Muscle of leg (tissue), 11 donors: Measurements from ENCODE around the gene TMPRSS13. TPM values are rescaled to one million over a fixed set of nuclear protein-coding genes. Genes with fewer than 3 reads are reported as not detected.
"Not testable (repeated sequence)": the region's sequence is repeated elsewhere in the genome, so short reads cannot be mapped to it uniquely, and the experiment has no call there.

Source experiments
- DNase-seq: peaks from one replicate; pipeline ENCODE4 v3.0.0; 2013
- H3K27ac ChIP-seq: one replicate; pipeline ENCODE4 v1.5.1; 2013; ENCODE audit warnings: mild to moderate bottlenecking, low read length, control low read depth
- H3K27me3 ChIP-seq: one replicate; pipeline ENCODE4 v1.6.1; 2013; ENCODE audit warnings: low read length; ENCODE audit not compliant: control insufficient read depth, insufficient read depth
- H3K36me3 ChIP-seq: one replicate; pipeline ENCODE4 v1.6.1; 2013; ENCODE audit warnings: low read length; ENCODE audit not compliant: control insufficient read depth, insufficient read depth
- H3K4me1 ChIP-seq: one replicate; pipeline ENCODE4 v1.6.1; 2013; ENCODE audit warnings: low read length; ENCODE audit not compliant: control insufficient read depth, insufficient read depth
- H3K4me3 ChIP-seq: one replicate; pipeline ENCODE4 v1.5.1; 2013; ENCODE audit warnings: low read length, control low read depth
- H3K9me3 ChIP-seq: replicated peaks from 2 replicates; pipeline ENCODE4 v1.6.1; 2013; ENCODE audit warnings: low read depth, low read length; ENCODE audit not compliant: control insufficient read depth
- WGBS: methylation state at CpG from one replicate; pipeline ENCODE4 v1.1.5; 2013; ENCODE audit warnings: missing lambda C conversion rate; ENCODE audit not compliant: insufficient coverage; 5-methylcytosine and 5-hydroxymethylcytosine counted together
- polyA plus RNA-seq, 8 donors: library from polyadenylated mRNA; unstranded; fragments of 120-200 nt; gene quantifications; one replicate each; pipeline versions ENCODE4 v1.2.1 to v1.2.3, GENCODE V29; 2013; ENCODE audit warnings: inconsistent platforms in 1 of 8, low replicate concordance in 1 of 8; ENCODE audit not compliant: insufficient read length in 8 of 8, insufficient read depth in 1 of 8
- total RNA-seq: library from RNA; stranded (reverse); fragments of 120-200 nt; gene quantifications from one replicate; pipeline ENCODE4 v1.2.4, GENCODE V29; 2013

TMPRSS13 gene
- total and polyA plus RNA-seq, 9 donors, result 0.05 to 1.1 (median 0.10) TPM

GRCh38 chr11:117950993-117951961 lies 22.1 kb upstream of the TMPRSS13 start:
- DNase-seq, result no peak
- Histone ChIP-seq H3K4me3 (no peak overlapping the region), H3K27me3 (peaks cover 2% of the 10 kb centered on the region), H3K4me1 (peaks cover 9% of the 10 kb centered on the region), H3K27ac (no peak overlapping the region), H3K9me3 (no peaks in the 10 kb centered on the region), H3K36me3 (no peaks in the 10 kb centered on the region)
- 84% methylated on average over 12 of the region's 15 CpGs for WGBS

GRCh38 chr11:117950301-117950700 lies 21.1 kb upstream of the TMPRSS13 start:
- 8% methylated on average over 2 of the region's 5 CpGs for WGBS
- H3K4me1 ChIP-seq, result peaks cover 9% of the 10 kb centered on the region
- DNase-seq, result no peak
- no peak overlapping the region for H3K27ac ChIP-seq
- no peaks in the 10 kb centered on the region for H3K36me3 ChIP-seq
- H3K27me3 ChIP-seq, result peaks cover 2% of the 10 kb centered on the region
- H3K4me3 ChIP-seq, result no peak overlapping the region
- H3K9me3 ChIP-seq, result no peaks in the 10 kb centered on the region

DNA sequence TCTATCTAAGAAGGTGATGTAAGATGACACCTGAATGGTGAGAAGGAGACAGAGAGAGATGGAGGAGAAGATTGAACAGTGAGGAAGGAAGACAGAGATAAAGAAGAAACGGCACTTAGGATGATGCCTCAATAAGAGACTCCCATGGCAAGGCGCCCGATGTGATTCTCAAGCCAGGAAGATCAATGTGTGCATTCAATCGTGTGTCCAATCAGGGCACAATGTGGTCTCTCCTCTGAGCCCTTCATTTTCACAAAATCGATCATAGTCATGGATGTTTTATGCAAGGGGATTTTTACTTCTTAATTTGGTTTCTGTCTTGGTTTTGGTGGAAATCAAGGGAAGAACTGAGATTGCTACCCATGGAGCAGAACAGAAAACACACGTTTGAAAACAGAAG lies 19.9 kb upstream of the TMPRSS13 start:
- H3K9me3 ChIP-seq, result no peaks in the 10 kb centered on the region
- H3K27me3 ChIP-seq, result peaks cover 2% of the 10 kb centered on the region
- no peak for DNase-seq
- no peak overlapping the region for H3K27ac ChIP-seq
- H3K4me3 ChIP-seq, result no peak overlapping the region
- 59% methylated on average over 3 of the region's 6 CpGs for whole genome bisulfite sequencing
- no peaks in the 10 kb centered on the region for H3K36me3 ChIP-seq
- peaks cover 9% of the 10 kb centered on the region for H3K4me1 ChIP-seq

DNA sequence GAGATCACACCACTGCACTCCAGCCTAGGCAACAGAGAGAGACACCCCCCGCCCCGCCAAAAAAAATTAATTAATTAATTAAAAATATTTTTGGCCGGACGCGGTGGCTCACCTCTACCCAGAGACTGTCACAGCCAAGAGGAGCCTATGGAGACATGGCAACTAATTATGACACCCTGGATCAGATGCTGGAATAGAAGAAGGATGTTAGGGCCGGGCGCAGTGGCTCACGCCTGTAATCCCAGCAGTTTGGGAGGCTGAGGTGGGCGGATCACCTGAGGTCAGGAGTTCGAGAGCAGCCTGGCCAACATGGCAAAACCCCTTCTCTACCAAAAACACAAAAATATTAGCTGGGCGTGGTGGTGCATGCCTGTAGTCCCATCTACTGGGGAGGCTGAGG lies 19.3 kb upstream of the TMPRSS13 start:
- no CpG with 5 or more reads among the region's 11 CpGs for WGBS
- not testable (repeated sequence) for H3K27me3 ChIP-seq, H3K9me3 ChIP-seq, H3K36me3 ChIP-seq, H3K4me1 ChIP-seq, H3K4me3 ChIP-seq, DNase-seq, H3K27ac ChIP-seq

GRCh38 chr11:117947751-117948150 lies 18.5 kb upstream of the TMPRSS13 start:
- H3K4me1 ChIP-seq, H3K4me3 ChIP-seq, DNase-seq, H3K9me3 ChIP-seq, H3K27ac ChIP-seq, H3K27me3 ChIP-seq, H3K36me3 ChIP-seq: not testable (repeated sequence)
- WGBS, result 79% methylated on average over 3 of the region's 10 CpGs

DNA sequence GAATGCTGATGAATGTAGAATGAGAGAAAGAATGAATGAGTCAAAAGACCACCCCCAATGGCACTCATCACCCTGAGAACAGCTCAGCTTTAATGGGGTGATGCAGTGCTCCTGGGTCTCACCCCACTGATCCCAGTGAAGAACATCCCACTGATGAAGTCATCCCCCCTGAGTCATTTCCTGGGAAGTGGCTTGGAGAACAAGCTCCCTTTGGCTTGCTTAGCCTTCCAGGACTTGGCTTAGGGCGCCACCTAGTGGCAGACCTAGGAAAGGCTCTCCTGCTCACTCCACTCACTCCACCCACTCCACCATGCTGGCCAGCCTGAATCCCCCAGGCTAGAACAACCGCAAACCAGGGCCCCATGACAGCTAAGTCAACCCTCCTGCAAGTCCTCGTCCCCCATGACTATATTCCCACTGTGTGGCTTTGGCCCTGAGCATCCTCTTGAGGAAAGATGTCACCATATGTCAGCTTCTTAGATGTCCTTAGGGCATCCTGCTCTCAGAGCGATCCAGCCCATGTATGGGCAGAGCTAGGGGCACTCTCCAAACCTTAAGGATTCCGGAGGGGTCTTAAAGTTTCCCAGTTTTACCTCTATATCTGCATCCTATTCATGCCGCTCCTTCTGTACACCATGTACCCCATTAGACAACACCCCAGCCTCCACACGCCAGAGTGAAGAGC lies 17.8 kb upstream of the TMPRSS13 start:
- Histone ChIP-seq H3K4me1 (peaks cover 9% of the 10 kb centered on the region), H3K9me3 (peaks cover 4% of the 10 kb centered on the region), H3K4me3 (no peak overlapping the region), H3K36me3 (no peaks in the 10 kb centered on the region), H3K27ac (no peak overlapping the region), H3K27me3 (peaks cover 2% of the 10 kb centered on the region)
- peak; percentile 93 for DNase-seq
- WGBS, result 29% methylated on average over 5 of the region's 7 CpGs

- H3K36me3 ChIP-seq, result no peaks in the 10 kb centered on the region
- H3K27ac ChIP-seq, result no peak overlapping the region
- H3K9me3 ChIP-seq, result peaks cover 4% of the 10 kb centered on the region
- 80% methylated on average over 1 of the region's 5 CpGs for WGBS
- no peak overlapping the region for H3K4me3 ChIP-seq
- H3K4me1 ChIP-seq, result peaks cover 9% of the 10 kb centered on the region
- no peak for DNase-seq
- peaks cover 2% of the 10 kb centered on the region for H3K27me3 ChIP-seq
These were observed 17.1 kb upstream of the TMPRSS13 start for GRCh38 chr11:117946156-117946841.

DNA sequence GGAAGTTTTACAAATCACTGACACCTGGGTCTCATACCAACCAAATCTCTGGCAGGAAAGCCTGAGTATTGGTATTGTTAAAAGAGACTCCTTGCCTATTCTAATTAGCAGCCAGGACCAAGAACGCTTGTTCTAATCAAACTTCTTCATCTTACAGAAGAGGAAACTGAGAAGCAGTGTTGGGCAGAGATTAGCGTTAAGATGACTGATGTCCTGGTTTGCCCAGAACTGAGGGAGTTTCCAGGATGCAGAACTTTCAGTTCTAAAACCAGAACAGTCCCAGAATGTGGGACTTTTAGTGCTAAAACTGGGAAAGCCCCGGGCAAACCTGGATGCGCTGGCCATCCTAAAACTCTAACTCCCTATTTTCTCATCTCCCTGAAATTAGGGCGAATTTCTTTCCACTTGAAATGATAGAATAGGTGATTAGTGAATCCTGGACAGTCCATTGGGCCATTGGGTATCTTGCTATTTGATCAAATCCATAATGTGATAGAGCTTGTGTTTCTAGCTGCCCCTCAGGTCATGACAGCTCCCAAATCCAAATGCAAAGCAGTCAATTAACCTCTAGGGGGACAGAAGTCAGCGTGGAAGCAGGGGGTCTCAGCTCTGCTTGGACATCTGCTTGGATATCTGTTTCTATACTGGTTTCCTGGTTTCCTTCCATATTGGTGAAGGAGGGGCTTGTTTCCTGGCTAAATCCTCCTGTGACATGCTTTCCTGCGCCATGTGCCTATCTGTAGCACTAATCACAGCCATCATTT lies 16.0 kb upstream of the TMPRSS13 start:
- H3K27ac ChIP-seq, result no peak overlapping the region
- peaks cover 9% of the 10 kb centered on the region for H3K4me1 ChIP-seq
- H3K9me3 ChIP-seq, result peaks cover 4% of the 10 kb centered on the region
- no peak overlapping the region for H3K4me3 ChIP-seq
- no peaks in the 10 kb centered on the region for H3K36me3 ChIP-seq
- DNase-seq, result no peak
- H3K27me3 ChIP-seq, result peaks cover 2% of the 10 kb centered on the region
- WGBS, result 100% methylated on average over 1 of the region's 7 CpGs

DNA sequence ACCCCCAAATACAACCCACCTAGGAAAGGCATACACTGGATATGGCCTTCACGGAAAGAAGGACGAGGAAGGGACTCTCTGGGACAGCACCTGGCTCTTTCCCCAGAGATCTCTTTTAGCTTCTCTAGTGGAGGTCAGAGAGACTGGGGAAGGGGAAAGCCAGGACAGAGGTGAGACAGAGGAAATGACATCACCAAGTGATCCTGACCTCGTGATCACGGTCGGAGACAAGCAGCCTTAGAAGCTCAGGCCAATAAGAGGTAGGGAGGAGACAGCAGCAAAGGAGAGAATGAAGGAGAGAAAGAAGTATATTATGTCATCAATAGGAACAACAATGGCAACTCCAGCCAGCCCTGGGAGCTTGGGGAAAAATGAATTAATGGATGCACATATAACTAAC lies 15.4 kb upstream of the TMPRSS13 start:
- peaks cover 4% of the 10 kb centered on the region for H3K9me3 ChIP-seq
- H3K4me1 ChIP-seq, result peaks cover 9% of the 10 kb centered on the region
- peaks cover 2% of the 10 kb centered on the region for H3K27me3 ChIP-seq
- no peak for DNase-seq
- no peak overlapping the region for H3K27ac ChIP-seq
- H3K36me3 ChIP-seq, result no peaks in the 10 kb centered on the region
- WGBS, result 60% methylated on average over 3 of the region's 5 CpGs
- no peak overlapping the region for H3K4me3 ChIP-seq
